H9 (cell line): ENCODE data around the gene CATSPER1. TPM values are rescaled to one million over a fixed set of nuclear protein-coding genes. Genes with fewer than 3 reads are reported as not detected.

ENCODE experiments used
- DNase-seq: peaks from one replicate; pipeline ENCODE4 v3.0.0-alpha.2; 2017
- H2AFZ ChIP-seq: one replicate; pipeline ENCODE4 v1.6.1; 2013; ENCODE audit warnings: mild to moderate bottlenecking, low read length, control low read depth, moderate library complexity
- H2AK5ac ChIP-seq: 2 replicates; pipeline ENCODE4 v1.6.1; 2013; ENCODE audit warnings: low read length, control low read depth, mixed read lengths; ENCODE audit not compliant: insufficient read length
- H2BK120ac ChIP-seq: one replicate; pipeline ENCODE4 v1.6.1; 2013; ENCODE audit warnings: low read depth, mild to moderate bottlenecking, low read length, control low read depth, inconsistent platforms; ENCODE audit not compliant: poor library complexity, severe bottlenecking
- H2BK12ac ChIP-seq: 2 replicates; pipeline ENCODE4 v1.6.1; 2013; ENCODE audit warnings: low read length, control low read depth, mixed read lengths, low read depth; ENCODE audit not compliant: insufficient read length
- H2BK15ac ChIP-seq: 2 replicates; pipeline ENCODE4 v1.6.1; 2013; ENCODE audit warnings: low read depth, low read length, control low read depth
- H2BK20ac ChIP-seq: one replicate; pipeline ENCODE4 v1.6.1; 2013; ENCODE audit warnings: low read depth, mild to moderate bottlenecking, low read length, control low read depth, inconsistent platforms; ENCODE audit not compliant: poor library complexity, severe bottlenecking
- H2BK5ac ChIP-seq: 2 replicates; pipeline ENCODE4 v1.6.1; 2013; ENCODE audit warnings: low read length, control low read depth, mixed read lengths; ENCODE audit not compliant: insufficient read length
- H3K14ac ChIP-seq: 2 replicates; pipeline ENCODE4 v1.6.1; 2013; ENCODE audit warnings: low read length, control low read depth; ENCODE audit not compliant: insufficient read depth
- H3K18ac ChIP-seq: 2 replicates; pipeline ENCODE4 v1.6.1; 2013; ENCODE audit warnings: low read depth, mild to moderate bottlenecking, mixed read lengths, low read length, control low read depth; ENCODE audit not compliant: insufficient read length
- H3K23ac ChIP-seq: 2 replicates; pipeline ENCODE4 v1.6.1; 2013; ENCODE audit warnings: low read length, control low read depth, mixed read lengths, low read depth; ENCODE audit not compliant: insufficient read length
- H3K23me2 ChIP-seq: 2 replicates; pipeline ENCODE4 v1.6.1; 2013; ENCODE audit warnings: low read depth, mild to moderate bottlenecking, mixed read lengths, low read length, control low read depth; ENCODE audit not compliant: insufficient read length, poor library complexity, severe bottlenecking
- H3K27ac ChIP-seq: 2 replicates; pipeline ENCODE4 v1.5.1; 2013; ENCODE audit warnings: low read length, control low read depth, mixed read lengths, low read depth; ENCODE audit not compliant: insufficient read length
- H3K27me3 ChIP-seq: 2 replicates; pipeline ENCODE4 v1.6.1; 2013; ENCODE audit warnings: low read length, control low read depth, inconsistent platforms; ENCODE audit not compliant: insufficient read depth
- H3K4ac ChIP-seq: 2 replicates; pipeline ENCODE4 v1.6.1; 2013; ENCODE audit warnings: low read depth, mild to moderate bottlenecking, control low read depth, inconsistent platforms, low read length, moderate library complexity
- H3K4me1 ChIP-seq: 2 replicates; pipeline ENCODE4 v1.6.1; 2013; ENCODE audit warnings: low read length, control low read depth, inconsistent platforms; ENCODE audit not compliant: insufficient read depth
- H3K4me2 ChIP-seq: 2 replicates; pipeline ENCODE4 v1.6.1; 2013; ENCODE audit warnings: low read length, control low read depth, mixed read lengths; ENCODE audit not compliant: insufficient read length, insufficient read depth
- H3K56ac ChIP-seq: 2 replicates; pipeline ENCODE4 v1.6.1; 2013; ENCODE audit warnings: low read depth, mild to moderate bottlenecking, mixed read lengths, low read length, control low read depth; ENCODE audit not compliant: insufficient read length
- H3K79me1 ChIP-seq: 2 replicates; pipeline ENCODE4 v1.6.1; 2013; ENCODE audit warnings: low read depth, mild to moderate bottlenecking, moderate library complexity, low read length, control low read depth, inconsistent platforms; ENCODE audit not compliant: insufficient read depth, poor library complexity, severe bottlenecking
- H3K79me2 ChIP-seq: 2 replicates; pipeline ENCODE4 v1.6.1; 2013; ENCODE audit warnings: low read length, control low read depth, inconsistent platforms; ENCODE audit not compliant: insufficient read depth
- H3K9ac ChIP-seq: 2 replicates; pipeline ENCODE4 v1.6.1; 2013; ENCODE audit warnings: low read length, control low read depth, mixed read lengths; ENCODE audit not compliant: insufficient read length; ENCODE audit errors: extremely low read depth
- H3K9me3 ChIP-seq: one replicate; pipeline ENCODE4 v1.6.1; 2013; ENCODE audit warnings: low read depth, low read length, inconsistent platforms; ENCODE audit not compliant: control insufficient read depth
- H3T11ph ChIP-seq: one replicate; pipeline ENCODE4 v1.6.1; 2013; ENCODE audit warnings: mild to moderate bottlenecking, low read length, control low read depth, inconsistent platforms
- H4K20me1 ChIP-seq: one replicate; pipeline ENCODE4 v1.6.1; 2013; ENCODE audit not compliant: control insufficient read depth, insufficient read length, insufficient read depth
- H4K5ac ChIP-seq: 2 replicates; pipeline ENCODE4 v1.6.1; 2013; ENCODE audit warnings: low read depth, mild to moderate bottlenecking, mixed read lengths, low read length, control low read depth; ENCODE audit not compliant: insufficient read length
- H4K8ac ChIP-seq: replicated peaks from 2 replicates; pipeline ENCODE4 v1.6.1; 2013; ENCODE audit warnings: low read length, control low read depth, mixed read lengths, low read depth; ENCODE audit not compliant: insufficient read length
- H4K91ac ChIP-seq: 2 replicates; pipeline ENCODE4 v1.6.1; 2013; ENCODE audit warnings: low read depth, mild to moderate bottlenecking, moderate library complexity, mixed read lengths, low read length, control low read depth; ENCODE audit not compliant: insufficient read length
- H3K27ac Mint-ChIP-seq, 3 experiments: 2 replicates in 2 of 3; 3 replicates in 1 of 3; pipeline ENCODE4 v1.8.0; 2020 to 2021; ENCODE audit warnings: mixed read lengths in 3 of 3, mild to moderate bottlenecking in 1 of 3, moderate library complexity in 1 of 3
- H3K27me3 Mint-ChIP-seq: 2 replicates; pipeline ENCODE4 v1.8.0; 2021; ENCODE audit warnings: low read depth, mild to moderate bottlenecking, moderate library complexity, mixed read lengths
- H3K36me3 Mint-ChIP-seq, 3 experiments: 2 replicates in 2 of 3; 3 replicates in 1 of 3; pipeline ENCODE4 v1.8.0; 2020 to 2021; ENCODE audit warnings: low read depth in 3 of 3, mixed read lengths in 3 of 3; ENCODE audit not compliant: insufficient read depth in 1 of 3
- H3K4me1 Mint-ChIP-seq, 2 experiments: 2 replicates each; pipeline ENCODE4 v1.8.0; 2020; ENCODE audit warnings: mixed read lengths in 2 of 2
- H3K4me3 Mint-ChIP-seq, 2 experiments: 2 replicates in 1 of 2; 3 replicates in 1 of 2; pipeline ENCODE4 v1.8.0; 2020 to 2021; ENCODE audit warnings: mild to moderate bottlenecking in 2 of 2, mixed read lengths in 2 of 2, moderate library complexity in 1 of 2
- H3K9me3 Mint-ChIP-seq, 2 experiments: 2 replicates in 1 of 2; 3 replicates in 1 of 2; pipeline ENCODE4 v1.8.0; 2020; ENCODE audit warnings: mild to moderate bottlenecking in 2 of 2, mixed read lengths in 2 of 2, moderate library complexity in 1 of 2
- WGBS: extraction: QIAGEN DNeasy Blood & Tissue Kit; methylation state at CpG from one replicate; pipeline ENCODE4 v1.1.7; 2013; ENCODE audit warnings: missing lambda C conversion rate, low lambda C conversion rate, mixed read lengths; ENCODE audit not compliant: insufficient read length; ENCODE audit errors: extremely low coverage; 5-methylcytosine and 5-hydroxymethylcytosine counted together
- total RNA-seq: library from RNA; stranded (reverse); gene quantifications from 2 replicates; pipeline ENCODE4 v1.2.1, GENCODE V29; 2021
- TF ChIP-seq, protein P1 (sequence below): fragments of 200-600 bp; sonication (generic); conservative IDR thresholded peaks from 3 replicates; pipeline ENCODE4 v1.8.0; 2021; ENCODE audit warnings: antibody characterized with exemption, mild to moderate bottlenecking

CATSPER1 gene
- total RNA-seq, 1 experiment from 2014 or later = not detected

DNA sequence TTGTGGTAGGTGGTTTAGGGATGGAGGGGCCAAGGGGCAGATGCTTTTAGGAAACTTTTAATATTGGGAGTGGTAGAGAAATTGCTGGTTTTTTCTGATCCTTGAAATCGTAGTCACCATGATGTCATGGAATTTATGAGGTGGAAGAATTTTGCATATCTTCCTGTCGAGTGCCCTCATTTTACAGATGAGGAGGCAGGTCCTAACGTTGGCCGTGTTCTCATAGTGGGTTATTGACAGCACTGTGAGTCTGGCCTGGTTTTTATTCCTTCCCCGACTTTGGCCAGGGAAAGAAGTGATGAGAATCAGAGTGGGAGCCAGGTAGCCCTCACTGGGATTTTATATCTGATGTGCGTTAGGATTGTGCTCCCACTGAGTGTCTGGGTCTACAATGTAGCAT, 35.0 kb upstream of the CATSPER1 start:
- Histone ChIP-seq H4K8ac (no peak overlapping the region), H2AFZ (no peak overlapping the region), H3K27ac (no peak overlapping the region), H3K9ac (no peak overlapping the region), H3K23ac (no peak overlapping the region), H4K5ac (no peak overlapping the region), H3K23me2 (no peaks in the 10 kb centered on the region), H2BK15ac (no peak overlapping the region), H3K4me1 (no peaks in the 10 kb centered on the region), H2AK5ac (no peak overlapping the region), H3K18ac (no peak overlapping the region), H3K79me2 (no peaks in the 10 kb centered on the region), H2BK12ac (no peak overlapping the region), H3K56ac (no peak overlapping the region), H4K91ac (no peak overlapping the region), H3K4me2 (no peak overlapping the region), H3K27me3 (no peaks in the 10 kb centered on the region), H3K4ac (no peak overlapping the region), H3T11ph (no peak overlapping the region), H2BK5ac (no peak overlapping the region), H2BK120ac (no peak overlapping the region), H3K79me1 (no peaks in the 10 kb centered on the region), H2BK20ac (no peak overlapping the region), H3K14ac (no peak overlapping the region), H4K20me1 (no peaks in the 10 kb centered on the region), H3K9me3 (no peaks in the 10 kb centered on the region)
- no peaks in the 10 kb centered on the region for H3K4me1 Mint-ChIP-seq
- H3K27me3 Mint-ChIP-seq = no peaks in the 10 kb centered on the region
- H3K27ac Mint-ChIP-seq = no peak overlapping the region
- WGBS = no CpG with 5 or more reads among the region's 6 CpGs
- no peak for DNase-seq
- no peak overlapping the region for H3K4me3 Mint-ChIP-seq
- TF ChIP-seq, protein P1, sequence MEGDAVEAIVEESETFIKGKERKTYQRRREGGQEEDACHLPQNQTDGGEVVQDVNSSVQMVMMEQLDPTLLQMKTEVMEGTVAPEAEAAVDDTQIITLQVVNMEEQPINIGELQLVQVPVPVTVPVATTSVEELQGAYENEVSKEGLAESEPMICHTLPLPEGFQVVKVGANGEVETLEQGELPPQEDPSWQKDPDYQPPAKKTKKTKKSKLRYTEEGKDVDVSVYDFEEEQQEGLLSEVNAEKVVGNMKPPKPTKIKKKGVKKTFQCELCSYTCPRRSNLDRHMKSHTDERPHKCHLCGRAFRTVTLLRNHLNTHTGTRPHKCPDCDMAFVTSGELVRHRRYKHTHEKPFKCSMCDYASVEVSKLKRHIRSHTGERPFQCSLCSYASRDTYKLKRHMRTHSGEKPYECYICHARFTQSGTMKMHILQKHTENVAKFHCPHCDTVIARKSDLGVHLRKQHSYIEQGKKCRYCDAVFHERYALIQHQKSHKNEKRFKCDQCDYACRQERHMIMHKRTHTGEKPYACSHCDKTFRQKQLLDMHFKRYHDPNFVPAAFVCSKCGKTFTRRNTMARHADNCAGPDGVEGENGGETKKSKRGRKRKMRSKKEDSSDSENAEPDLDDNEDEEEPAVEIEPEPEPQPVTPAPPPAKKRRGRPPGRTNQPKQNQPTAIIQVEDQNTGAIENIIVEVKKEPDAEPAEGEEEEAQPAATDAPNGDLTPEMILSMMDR = no peak
- peaks cover 72 to 97% (median 95%) of the 10 kb centered on the region in 3 experiments for H3K36me3 Mint-ChIP-seq
- no peaks in the 10 kb centered on the region for H3K9me3 Mint-ChIP-seq
